ENCODE results near the gene PRDM11.

DNA sequence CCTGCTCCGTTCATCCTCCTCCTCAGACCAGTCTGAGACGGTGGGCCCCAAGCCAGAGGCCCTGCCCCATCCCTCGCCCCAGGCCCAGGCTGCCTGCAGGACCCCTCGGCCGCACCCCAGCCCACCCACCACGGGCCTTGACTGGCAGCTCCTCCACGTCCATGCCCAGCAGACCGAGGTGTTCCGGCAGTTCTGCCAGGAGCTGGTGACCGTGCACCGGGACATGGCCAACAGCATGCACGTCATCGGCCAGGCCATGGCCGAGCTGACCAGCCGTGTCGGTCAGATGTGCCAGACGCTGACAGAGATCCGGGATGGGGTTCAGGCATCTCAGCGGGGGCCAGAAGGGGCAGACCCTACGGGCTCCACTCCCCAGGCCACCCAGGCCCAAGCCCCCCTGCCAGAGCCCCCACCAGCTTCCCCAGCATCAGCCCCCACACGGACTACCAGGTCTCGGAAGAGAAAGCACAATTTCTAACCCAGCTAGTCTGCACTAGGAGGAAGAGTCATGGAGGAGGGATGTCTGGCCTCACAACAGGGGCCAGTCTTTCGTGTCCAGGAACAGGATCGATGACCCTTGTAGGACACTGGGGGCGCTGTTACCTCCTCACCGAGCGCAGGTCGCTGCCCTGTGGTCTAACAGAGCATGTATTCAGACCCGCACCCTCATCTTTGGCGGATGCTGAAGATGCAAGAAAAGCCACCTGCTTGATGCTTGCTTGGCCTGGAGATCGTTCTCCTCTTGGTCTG lies 66.3 kb downstream of the PRDM11 start:
- TF ChIP-seq, protein P1, sequence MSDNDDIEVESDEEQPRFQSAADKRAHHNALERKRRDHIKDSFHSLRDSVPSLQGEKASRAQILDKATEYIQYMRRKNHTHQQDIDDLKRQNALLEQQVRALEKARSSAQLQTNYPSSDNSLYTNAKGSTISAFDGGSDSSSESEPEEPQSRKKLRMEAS (IDR thresholded peaks at IDR 0.05) = no peak
- TF ChIP-seq GABPA (IDR thresholded peaks at IDR 0.05 in 1 of 2, conservative IDR thresholded peaks at IDR 0.05 in 1 of 2) = no peak
- no peak for TF ChIP-seq CTCF (IDR thresholded peaks at IDR 0.05; ENCODE audit: low read depth, low read length, missing input control)

All from liver (tissue), 3 donors.